Gastrocnemius medialis (tissue), 4 donors: ENCODE results near the gene LCN10. TPM values are rescaled to one million over a fixed set of nuclear protein-coding genes. Genes with fewer than 3 reads are reported as not detected.
A peak's percentile ranks its signal among the peaks of the same experiment; 100 is the strongest.

Experiments used
- ATAC-seq, 2 donors: fragments of 150-250 bp; one replicate each; pipeline ENCODE4 v1.9.1; 2016
- DNase-seq, 2 donors: peaks; one replicate each; pipeline ENCODE4 v3.0.0-alpha.2; 2019
- H3K27ac ChIP-seq, 4 donors: fragments of 200-600 bp; sonication (generic); 1 replicate in 1 of 4; 2 replicates in 3 of 4; pipeline ENCODE4 v1.5.1; 2016 to 2018; ENCODE audit warnings: mild to moderate bottlenecking in 2 of 4, moderate library complexity in 1 of 4
- H3K27me3 ChIP-seq, 3 donors: fragments of 200-600 bp; sonication (generic) in 2 of 3; 1 replicate in 1 of 3; 2 replicates in 2 of 3; pipeline versions ENCODE4 v1.5.1 to v1.6.0; 2016 to 2019; ENCODE audit warnings: mild to moderate bottlenecking in 1 of 3, moderate library complexity in 1 of 3
- H3K36me3 ChIP-seq, 2 donors: fragments of 200-600 bp; sonication (generic) in 1 of 2; one replicate each; pipeline ENCODE4 v1.5.1; 2017 to 2018
- H3K4me1 ChIP-seq, 2 donors: fragments of 200-600 bp; sonication (generic) in 1 of 2; one replicate each; pipeline ENCODE4 v1.5.1; 2016 to 2017; ENCODE audit warnings: mild to moderate bottlenecking in 2 of 2
- H3K4me3 ChIP-seq, 4 donors: fragments of 200-600 bp; sonication (generic) in 3 of 4; 1 replicate in 1 of 4; 2 replicates in 3 of 4; pipeline ENCODE4 v1.5.1; 2016 to 2019; ENCODE audit warnings: mild to moderate bottlenecking in 2 of 4
- H3K9me3 ChIP-seq, 3 donors: fragments of 200-600 bp; sonication (generic) in 2 of 3; 1 replicate in 1 of 3; 2 replicates in 2 of 3; pipeline ENCODE4 v1.5.1; 2016 to 2019
- POLR2A ChIP-seq, 2 donors: fragments of 450-650 bp; IDR thresholded peaks; one replicate each; pipeline ENCODE4 v1.6.1; 2017; ENCODE audit warnings: antibody characterized with exemption in 2 of 2, mild to moderate bottlenecking in 2 of 2, moderate library complexity in 2 of 2
- in situ Hi-C, 4 donors: fragments of 200-750 bp; cut with MboI; loops; one replicate each; pipeline versions ENCODE4 v1.15.0 to v1.8.0; 2017; ENCODE audit warnings: low sequenced_read_pairs in 4 of 4
- intact Hi-C: fragments of 100-400 bp; cut with DNase I; formaldehyde crosslinking; loops from one replicate; pipeline ENCODE4 v1.15.1; 2023; ENCODE audit warnings: low total_unique reads
- total RNA-seq, 4 donors: library from RNA; depleted of rRNA; stranded (reverse); fragments of >200 nt; gene quantifications; one replicate each; pipeline versions ENCODE4 v1.1.0 to v1.2.3, GENCODE V29; 2016
- TF ChIP-seq, protein P1 (sequence below), 5 experiments: fragments of 450-650 bp in 3 of 5; fragments of 200-600 bp in 2 of 5; sonication (generic) in 2 of 5; IDR thresholded peaks in 4 of 5; conservative IDR thresholded peaks in 1 of 5; 1 replicate in 4 of 5; 2 replicates in 1 of 5; pipeline ENCODE4 v1.5.1; 2016 to 2019; ENCODE audit warnings: antibody characterized with exemption in 5 of 5, mild to moderate bottlenecking in 3 of 5, moderate library complexity in 3 of 5

Gene LCN10
- total RNA-seq, 4 donors from 2014 or later = 0.61 to 4.7 (median 1.6) TPM

DNA sequence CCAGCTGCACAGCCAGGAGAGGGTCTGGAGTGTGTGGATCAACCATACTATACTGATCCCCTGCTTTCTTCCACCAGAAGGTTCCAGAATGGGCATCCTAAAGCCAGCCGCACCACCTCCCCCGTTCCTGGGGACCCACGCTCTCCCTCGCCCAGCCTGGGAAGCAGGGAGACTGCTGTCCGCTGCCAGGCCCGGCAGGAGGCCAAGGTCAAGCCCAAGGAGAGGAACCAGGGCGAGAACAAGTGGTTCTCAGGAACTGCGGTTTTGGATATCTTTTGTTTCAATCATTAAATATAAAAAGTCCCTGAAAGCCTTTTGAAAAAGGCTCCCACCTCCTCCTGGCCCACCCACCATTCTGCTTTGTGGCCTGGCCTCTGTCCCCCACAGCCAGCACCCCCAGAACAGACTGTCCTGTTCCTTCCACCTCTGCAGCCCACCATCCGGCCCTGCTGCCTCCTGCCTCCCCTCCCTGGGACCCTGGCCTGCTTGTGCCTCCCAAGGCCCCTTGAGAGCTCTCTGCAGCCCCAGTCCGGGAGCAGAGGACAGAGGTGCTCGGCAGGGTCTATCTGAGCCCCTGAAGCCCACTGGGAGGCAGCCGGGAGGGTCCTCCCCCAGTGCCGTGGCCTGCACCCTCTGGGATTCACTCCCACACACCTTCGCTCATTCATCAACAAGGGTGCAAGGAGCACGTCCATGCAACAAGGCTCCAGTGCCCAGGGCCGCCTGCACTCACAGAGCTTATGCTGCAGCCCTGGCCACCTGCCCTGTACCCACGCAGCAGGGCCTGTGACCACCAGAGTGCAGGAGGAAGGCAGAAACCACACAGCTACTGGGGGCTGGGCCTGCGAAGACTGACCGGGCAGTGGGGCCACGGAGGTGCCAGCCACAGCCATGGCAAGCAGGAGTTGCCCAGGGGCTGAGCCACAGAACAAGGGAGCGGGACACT is 6.2 kb upstream of the LCN10 start:
- no peak for DNase-seq
- H3K27me3 ChIP-seq = peaks cover 0 to under 1% (median 0%) of the 10 kb centered on the region in 3 donors
- intact Hi-C loops (no loop called here), in situ Hi-C loops (no loop called here)
- no peak overlapping the region for H3K4me3 ChIP-seq
- no peaks in the 10 kb centered on the region for H3K9me3 ChIP-seq
- H3K36me3 ChIP-seq = no peaks in the 10 kb centered on the region
- TF ChIP-seq POLR2A (IDR thresholded peaks at IDR 0.05) = no peak
- TF ChIP-seq, protein P1, sequence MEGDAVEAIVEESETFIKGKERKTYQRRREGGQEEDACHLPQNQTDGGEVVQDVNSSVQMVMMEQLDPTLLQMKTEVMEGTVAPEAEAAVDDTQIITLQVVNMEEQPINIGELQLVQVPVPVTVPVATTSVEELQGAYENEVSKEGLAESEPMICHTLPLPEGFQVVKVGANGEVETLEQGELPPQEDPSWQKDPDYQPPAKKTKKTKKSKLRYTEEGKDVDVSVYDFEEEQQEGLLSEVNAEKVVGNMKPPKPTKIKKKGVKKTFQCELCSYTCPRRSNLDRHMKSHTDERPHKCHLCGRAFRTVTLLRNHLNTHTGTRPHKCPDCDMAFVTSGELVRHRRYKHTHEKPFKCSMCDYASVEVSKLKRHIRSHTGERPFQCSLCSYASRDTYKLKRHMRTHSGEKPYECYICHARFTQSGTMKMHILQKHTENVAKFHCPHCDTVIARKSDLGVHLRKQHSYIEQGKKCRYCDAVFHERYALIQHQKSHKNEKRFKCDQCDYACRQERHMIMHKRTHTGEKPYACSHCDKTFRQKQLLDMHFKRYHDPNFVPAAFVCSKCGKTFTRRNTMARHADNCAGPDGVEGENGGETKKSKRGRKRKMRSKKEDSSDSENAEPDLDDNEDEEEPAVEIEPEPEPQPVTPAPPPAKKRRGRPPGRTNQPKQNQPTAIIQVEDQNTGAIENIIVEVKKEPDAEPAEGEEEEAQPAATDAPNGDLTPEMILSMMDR (IDR thresholded peaks at IDR 0.05 in 4 of 5, conservative IDR thresholded peaks at IDR 0.05 in 1 of 5) = no peak
- H3K27ac ChIP-seq = peak overlapping the region in 3 of 4 donors; percentile 51 to 55 (median 52)
- ATAC-seq = peak in 1 of 2 donors; percentile 20
- peaks cover 0 to 3% of the 10 kb centered on the region in 2 donors for H3K4me1 ChIP-seq

DNA sequence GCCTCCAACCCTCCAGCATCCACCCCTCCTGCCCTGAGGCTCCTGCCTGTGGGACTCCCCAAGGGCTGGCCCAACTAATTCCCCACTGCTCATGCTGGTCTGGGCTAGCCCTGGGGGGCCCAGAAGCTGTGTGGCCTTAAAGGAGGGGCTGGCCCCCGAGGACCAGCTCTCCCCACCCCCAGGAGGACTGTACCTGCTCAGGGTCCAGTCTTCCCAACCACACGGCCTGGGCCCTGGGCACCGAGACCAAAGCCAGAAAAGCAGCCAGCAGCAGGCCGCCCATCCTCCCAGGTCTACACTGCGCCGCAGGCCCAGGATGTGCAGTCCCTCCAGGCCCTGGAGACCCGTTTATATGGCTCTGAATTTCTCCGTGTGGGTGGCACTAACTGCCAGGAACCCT is 5.5 kb upstream of the LCN10 start, which contains the start of gene LCN6:
TSS of gene LCN6 (minus strand) at position 325 of the 400 bp plus-strand sequence. CDS start at position 283, 42 bp downstream.
- TF ChIP-seq POLR2A (IDR thresholded peaks at IDR 0.05) = no peak
- TF ChIP-seq, protein P1 (IDR thresholded peaks at IDR 0.05 in 4 of 5, conservative IDR thresholded peaks at IDR 0.05 in 1 of 5) = no peak
- no peak within 1 kb of the TSS for H3K4me3 ChIP-seq
- H3K27me3 ChIP-seq = peaks cover 5 to 8% (median 6%) of the 10 kb centered on the region in 3 donors
- ATAC-seq (no peak), DNase-seq (no peak)
- peaks cover 0 to 3% of the 10 kb centered on the region in 2 donors for H3K4me1 ChIP-seq
- H3K27ac ChIP-seq = peak within 1 kb of the TSS in 3 of 4 donors; percentile 51 to 55 (median 52)
- in situ Hi-C loops = no loop called here
- H3K36me3 ChIP-seq = no peaks in the 10 kb centered on the region
- intact Hi-C loops = no loop called here
- H3K9me3 ChIP-seq = no peaks in the 10 kb centered on the region

DNA sequence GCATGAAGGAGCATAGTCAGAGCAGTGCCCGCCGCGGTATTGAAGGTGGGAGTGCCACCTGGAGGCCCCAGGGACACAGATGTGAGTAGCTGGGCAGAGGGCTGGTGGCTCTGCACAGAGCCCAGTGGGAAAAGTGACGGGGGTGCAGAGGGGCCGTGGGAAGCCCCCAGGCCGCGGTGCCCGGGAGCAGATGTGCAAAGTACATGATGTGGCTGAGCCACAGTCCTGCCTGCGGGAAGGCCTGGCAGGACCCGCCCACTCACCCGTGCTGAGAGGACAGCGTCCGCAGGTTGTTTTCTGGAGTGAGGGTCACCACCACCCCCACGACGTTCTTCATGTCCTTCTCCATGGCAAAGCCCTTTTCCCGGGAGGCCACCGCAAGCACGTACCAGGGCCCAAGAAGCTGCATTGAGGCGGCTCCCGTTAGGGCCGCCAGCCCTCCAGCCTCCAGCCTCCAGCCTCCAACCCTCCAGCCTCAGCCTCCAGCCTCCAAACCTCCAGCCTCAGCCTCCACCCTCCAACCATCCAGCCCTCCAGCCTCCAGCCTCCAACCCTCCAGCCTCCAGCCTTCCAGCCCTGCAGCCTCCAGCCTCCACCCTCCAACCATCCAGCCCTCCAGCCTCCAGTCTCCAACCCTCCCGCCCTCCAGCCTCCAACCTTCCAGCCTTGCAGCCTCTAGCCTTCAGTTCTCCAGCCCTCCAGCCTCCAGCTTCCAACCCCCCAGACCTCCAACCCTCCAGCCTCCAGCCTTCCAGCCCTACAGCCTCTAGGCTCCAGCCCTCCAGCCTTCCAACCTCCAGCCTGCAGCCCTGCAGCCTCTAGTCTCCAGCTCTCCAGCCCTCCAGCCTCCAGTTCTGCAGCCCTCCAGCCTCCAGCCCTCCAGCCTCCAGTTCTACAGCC is 4.7 kb upstream of the LCN10 start:
- in situ Hi-C loops = no loop called here
- intact Hi-C loops = no loop called here
- peaks cover 0 to 3% of the 10 kb centered on the region in 2 donors for H3K4me1 ChIP-seq
- TF ChIP-seq, protein P1 (IDR thresholded peaks at IDR 0.05 in 4 of 5, conservative IDR thresholded peaks at IDR 0.05 in 1 of 5) = no peak
- TF ChIP-seq POLR2A (IDR thresholded peaks at IDR 0.05) = no peak
- no peak for DNase-seq
- H3K27ac ChIP-seq = no peak overlapping the region
- H3K4me3 ChIP-seq = no peak overlapping the region
- peaks cover 9 to 16% (median 13%) of the 10 kb centered on the region in 3 donors for H3K27me3 ChIP-seq
- no peak for ATAC-seq
- H3K9me3 ChIP-seq = no peaks in the 10 kb centered on the region
- no peaks in the 10 kb centered on the region for H3K36me3 ChIP-seq

DNA sequence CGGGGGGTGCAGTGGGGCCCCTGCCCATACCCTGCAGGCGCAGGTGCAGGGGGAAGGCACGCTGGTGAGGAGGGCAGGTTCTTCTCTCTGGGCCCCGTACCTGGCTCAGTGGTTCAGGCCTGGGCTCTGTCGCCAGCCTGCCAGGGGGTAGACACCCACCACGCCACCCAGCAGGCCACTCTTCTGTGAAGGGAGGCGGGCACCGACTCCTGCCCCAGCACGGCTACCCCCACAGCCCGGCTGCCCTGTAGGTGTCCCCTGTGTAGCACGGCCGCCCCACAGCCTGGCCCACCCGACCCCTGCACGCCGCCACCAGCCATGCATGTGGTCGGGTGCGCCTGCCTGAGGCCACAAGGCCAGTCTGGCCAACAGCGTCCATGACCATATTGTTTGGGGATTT is 3.9 kb upstream of the LCN10 start:
- H3K9me3 ChIP-seq = no peaks in the 10 kb centered on the region
- in situ Hi-C loops (no loop called here), intact Hi-C loops (no loop called here)
- H3K36me3 ChIP-seq = no peaks in the 10 kb centered on the region
- H3K27ac ChIP-seq = no peak overlapping the region
- ATAC-seq = no peak
- H3K4me1 ChIP-seq = peaks cover 0 to 3% of the 10 kb centered on the region in 2 donors
- TF ChIP-seq, protein P1 (IDR thresholded peaks at IDR 0.05 in 4 of 5, conservative IDR thresholded peaks at IDR 0.05 in 1 of 5) = no peak
- no peak for TF ChIP-seq POLR2A (IDR thresholded peaks at IDR 0.05)
- DNase-seq = no peak
- H3K27me3 ChIP-seq = peaks cover 16 to 24% (median 21%) of the 10 kb centered on the region in 3 donors
- H3K4me3 ChIP-seq = no peak overlapping the region
